IPS-15b (cell line): Measurements from ENCODE around the gene HUNK.

Experiments
- H3K27me3 ChIP-seq: one replicate; pipeline ENCODE4 v1.6.1; 2013; ENCODE audit warnings: low read length; ENCODE audit not compliant: control insufficient read depth, insufficient read depth
- H3K36me3 ChIP-seq: one replicate; pipeline ENCODE4 v1.6.1; 2013; ENCODE audit warnings: low read length; ENCODE audit not compliant: control insufficient read depth, insufficient read depth
- H3K4me1 ChIP-seq: one replicate; pipeline ENCODE4 v1.6.1; 2013; ENCODE audit warnings: mild to moderate bottlenecking, low read length; ENCODE audit not compliant: control insufficient read depth, insufficient read depth
- H3K4me3 ChIP-seq: one replicate; pipeline ENCODE4 v1.5.1; 2013; ENCODE audit warnings: low read depth, low read length
- H3K9ac ChIP-seq: one replicate; pipeline ENCODE4 v1.6.1; 2013; ENCODE audit warnings: low read depth, mild to moderate bottlenecking, low read length
- H3K9me3 ChIP-seq: one replicate; pipeline ENCODE4 v1.6.1; 2013; ENCODE audit warnings: mild to moderate bottlenecking, low read length; ENCODE audit not compliant: control insufficient read depth, insufficient read depth

The HUNK gene

DNA sequence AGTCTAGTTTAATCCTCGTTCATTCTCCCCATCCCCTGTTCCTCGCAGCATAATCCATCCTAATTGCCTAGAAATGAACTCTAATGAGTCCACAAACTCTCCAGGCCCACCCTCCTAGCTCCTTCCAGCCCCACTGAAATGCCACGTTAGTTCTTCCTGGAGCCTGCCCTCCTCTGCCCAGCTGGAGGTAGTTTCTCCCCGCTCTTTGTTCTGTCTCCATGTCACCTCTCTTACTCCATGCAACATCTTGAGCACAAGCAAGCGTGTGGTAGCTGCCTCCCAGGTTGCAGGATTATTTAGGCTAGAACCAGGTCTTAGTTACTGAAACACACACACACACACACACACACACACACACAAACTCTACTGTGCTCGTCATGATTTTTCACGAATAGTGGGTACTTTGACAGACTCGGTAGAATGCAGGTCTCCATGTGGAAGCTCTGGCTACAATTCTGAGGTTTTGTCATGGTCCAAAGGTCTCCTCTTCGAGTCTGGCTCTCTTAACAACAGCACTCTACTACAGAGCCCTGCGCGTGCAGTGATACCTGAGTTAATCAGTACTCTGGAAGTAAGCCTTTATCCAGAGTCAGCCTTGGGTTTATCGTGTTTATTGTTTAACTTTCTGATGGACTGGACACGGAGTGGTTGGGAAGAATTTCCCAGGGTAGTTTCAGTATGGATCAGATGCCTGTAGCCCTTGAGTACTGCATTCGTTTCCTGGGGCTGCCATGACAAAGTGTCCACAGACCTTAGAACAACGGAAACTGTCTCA is 27.5 kb downstream of the HUNK start:
- Histone ChIP-seq H3K9ac (no peak overlapping the region), H3K9me3 (no peaks in the 10 kb centered on the region), H3K4me3 (no peak overlapping the region), H3K36me3 (no peaks in the 10 kb centered on the region), H3K4me1 (peaks cover 1% of the 10 kb centered on the region), H3K27me3 (no peaks in the 10 kb centered on the region)

DNA sequence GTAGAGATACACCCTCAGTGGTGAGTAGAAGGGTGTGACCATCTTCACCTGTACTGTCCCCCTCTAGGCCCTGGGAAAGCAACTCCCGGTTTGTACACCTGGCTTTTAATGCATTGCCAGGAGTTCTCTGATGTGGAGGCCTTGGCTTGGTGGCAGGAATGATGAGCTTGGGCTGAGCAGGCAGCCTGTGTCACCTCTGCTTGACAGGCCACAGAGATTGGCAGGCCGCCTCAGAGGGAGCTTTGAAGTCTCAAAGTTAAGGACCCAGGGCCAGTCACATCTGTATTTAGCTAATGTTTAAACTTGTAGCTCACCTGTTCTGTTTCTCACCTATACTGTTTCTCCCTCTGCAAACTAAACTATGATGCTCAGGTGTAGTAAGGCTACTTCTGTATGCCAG is 28.5 kb downstream of the HUNK start:
- H3K36me3 ChIP-seq = no peaks in the 10 kb centered on the region
- no peaks in the 10 kb centered on the region for H3K9me3 ChIP-seq
- no peak overlapping the region for H3K4me3 ChIP-seq
- no peaks in the 10 kb centered on the region for H3K27me3 ChIP-seq
- H3K9ac ChIP-seq = no peak overlapping the region
- no peaks in the 10 kb centered on the region for H3K4me1 ChIP-seq

- Histone ChIP-seq H3K36me3 (no peaks in the 10 kb centered on the region), H3K9me3 (no peaks in the 10 kb centered on the region), H3K4me3 (no peak overlapping the region), H3K27me3 (no peaks in the 10 kb centered on the region), H3K4me1 (no peaks in the 10 kb centered on the region), H3K9ac (no peak overlapping the region)
Measured at GRCh38 chr21:31902438-31902837, 29.6 kb downstream of the HUNK start.

DNA sequence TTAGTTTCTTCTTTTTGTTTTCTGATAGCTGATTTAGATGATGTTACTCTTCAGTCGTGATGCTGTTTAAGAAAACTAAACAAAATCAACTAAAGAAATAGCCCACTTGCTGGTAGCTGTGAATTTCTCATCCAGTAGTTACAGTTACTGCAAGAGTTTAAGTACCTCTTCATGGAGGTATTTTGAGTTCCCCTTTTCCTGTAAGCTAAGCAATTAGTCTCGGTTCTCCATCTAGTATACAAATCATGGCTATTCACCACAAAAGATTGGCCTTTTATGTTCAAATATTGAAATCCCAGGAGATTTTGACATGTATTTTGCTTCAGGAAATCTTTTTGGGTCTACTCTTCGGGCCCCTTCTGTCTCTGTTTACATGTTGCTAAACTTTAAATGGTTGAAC is 31.1 kb downstream of the HUNK start:
- Histone ChIP-seq H3K4me1 (peaks cover 5% of the 10 kb centered on the region), H3K4me3 (no peak overlapping the region), H3K9ac (no peak overlapping the region), H3K27me3 (no peaks in the 10 kb centered on the region), H3K9me3 (no peaks in the 10 kb centered on the region), H3K36me3 (no peaks in the 10 kb centered on the region)

- H3K9me3 ChIP-seq = no peaks in the 10 kb centered on the region
- H3K27me3 ChIP-seq = no peaks in the 10 kb centered on the region
- H3K36me3 ChIP-seq = no peaks in the 10 kb centered on the region
- H3K4me1 ChIP-seq = peaks cover 13% of the 10 kb centered on the region
- H3K9ac ChIP-seq = no peak overlapping the region
- no peak overlapping the region for H3K4me3 ChIP-seq
Measured at GRCh38 chr21:31905503-31906451, 33.0 kb downstream of the HUNK start.

GRCh38 chr21:31908106-31909031 is 35.5 kb downstream of the HUNK start:
- H3K4me1 ChIP-seq = peaks cover 30% of the 10 kb centered on the region

DNA sequence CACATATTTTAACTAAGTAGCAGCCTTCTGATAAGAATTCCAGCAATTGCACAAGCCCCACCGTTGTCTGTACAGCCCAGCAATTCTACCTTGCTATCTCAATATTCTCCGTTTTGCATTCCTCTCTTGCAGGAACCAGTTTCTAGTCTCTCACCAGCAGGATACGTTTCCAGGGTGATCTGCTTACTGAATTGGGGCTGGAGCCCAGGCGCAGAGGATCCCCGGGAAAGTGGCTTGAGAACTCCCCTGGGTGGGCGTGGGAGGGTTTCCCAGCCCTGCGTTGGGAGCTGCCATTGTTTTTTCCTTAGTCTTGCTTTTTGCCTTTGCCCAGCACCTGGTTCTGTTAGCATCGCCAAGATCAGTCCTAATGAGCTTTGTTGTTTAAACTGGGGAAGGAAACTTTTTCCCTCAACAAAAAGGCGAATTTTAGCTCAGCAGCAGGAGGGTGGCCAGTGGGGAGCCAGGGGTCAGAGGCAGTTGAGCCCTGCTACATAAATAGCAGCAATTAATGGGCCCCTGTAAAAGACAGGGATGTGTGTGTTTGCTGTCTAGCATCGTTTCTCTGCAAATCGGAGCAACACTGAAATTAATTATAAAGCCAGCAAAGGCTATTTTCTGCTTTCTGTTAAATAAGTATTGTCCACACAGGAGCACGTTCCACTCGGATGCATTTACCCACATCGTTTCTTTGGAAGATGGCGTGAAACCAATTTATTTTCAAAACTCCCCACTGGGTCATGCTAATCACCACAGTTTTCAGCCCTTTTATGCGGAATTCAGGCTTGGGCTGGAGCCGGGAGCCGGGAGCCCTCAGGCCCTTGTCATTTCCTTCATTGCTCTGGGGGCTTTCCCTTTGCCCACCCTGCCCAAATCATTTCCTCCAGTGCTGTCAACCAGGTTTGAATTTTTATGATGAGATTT is 36.6 kb downstream of the HUNK start:
- H3K9me3 ChIP-seq = no peaks in the 10 kb centered on the region
- H3K27me3 ChIP-seq = no peaks in the 10 kb centered on the region
- peaks cover 31% of the 10 kb centered on the region for H3K4me1 ChIP-seq
- H3K36me3 ChIP-seq = no peaks in the 10 kb centered on the region
- H3K4me3 ChIP-seq = no peak overlapping the region
- H3K9ac ChIP-seq = no peak overlapping the region

More at GRCh38 chr21:31908106-31909031, 35.5 kb downstream of the HUNK start:
- H3K27me3 ChIP-seq = no peaks in the 10 kb centered on the region
- no peaks in the 10 kb centered on the region for H3K9me3 ChIP-seq
- H3K4me3 ChIP-seq = no peak overlapping the region
- H3K9ac ChIP-seq = no peak overlapping the region
- H3K36me3 ChIP-seq = no peaks in the 10 kb centered on the region

DNA sequence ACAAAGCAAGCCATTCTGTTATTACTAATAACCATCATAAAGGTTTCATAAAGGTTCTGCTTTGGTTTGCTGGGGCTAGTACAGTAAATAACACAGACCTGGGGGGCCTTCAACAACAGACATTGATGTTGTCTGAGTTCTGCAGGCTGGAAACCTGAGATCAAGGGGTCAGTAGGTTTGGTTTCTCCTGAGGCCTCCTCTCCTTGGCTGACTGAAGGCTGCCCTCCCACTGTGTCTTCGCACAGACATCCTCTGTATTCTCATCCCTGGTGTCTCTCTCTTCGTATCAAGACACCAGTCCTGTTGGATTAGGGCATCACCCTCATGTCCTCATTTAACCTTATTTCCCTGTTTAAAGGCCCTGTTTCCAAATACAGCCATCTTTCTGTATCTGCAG is 37.3 kb downstream of the HUNK start:
- Histone ChIP-seq H3K27me3 (no peaks in the 10 kb centered on the region), H3K4me3 (no peak overlapping the region), H3K36me3 (no peaks in the 10 kb centered on the region), H3K4me1 (peaks cover 33% of the 10 kb centered on the region), H3K9ac (no peak overlapping the region), H3K9me3 (no peaks in the 10 kb centered on the region)

DNA sequence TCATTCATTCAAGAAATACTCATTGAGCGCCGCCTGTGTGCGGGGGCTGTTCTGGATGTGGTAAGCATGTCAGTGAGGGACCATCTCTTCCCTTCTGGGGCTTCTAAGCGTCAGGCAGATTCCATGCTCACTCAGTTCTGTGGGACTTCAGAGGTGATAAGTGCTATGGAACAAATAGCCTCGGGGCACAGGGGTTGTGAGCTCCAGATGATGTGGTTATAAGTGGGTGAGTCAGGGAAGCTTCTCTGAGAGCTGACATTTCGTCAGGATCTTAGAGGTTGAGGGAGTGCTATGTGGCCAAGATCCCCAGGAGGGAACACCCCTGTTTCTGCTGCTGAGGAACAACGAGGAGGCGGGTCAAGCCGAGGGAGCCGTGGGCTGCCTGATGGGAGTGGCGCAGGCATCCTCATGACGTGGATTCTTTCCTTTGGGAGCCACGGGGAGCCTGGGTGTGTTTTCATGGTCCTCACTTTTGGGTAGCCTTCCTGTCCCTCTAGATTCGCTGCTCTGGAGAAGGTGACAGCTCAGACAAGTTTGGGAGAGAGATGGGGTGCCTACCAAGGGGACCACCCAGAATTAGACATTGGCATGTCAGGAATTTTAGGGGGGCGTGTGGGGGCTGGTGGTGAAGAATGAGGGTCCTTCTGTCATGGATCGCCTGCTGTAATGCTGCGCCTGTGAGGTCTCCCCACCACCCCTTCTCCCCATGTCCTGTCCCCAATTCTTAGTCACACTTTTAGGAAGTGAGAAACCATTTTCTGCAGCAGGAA is 38.5 kb downstream of the HUNK start:
- H3K9me3 ChIP-seq = no peaks in the 10 kb centered on the region
- no peaks in the 10 kb centered on the region for H3K27me3 ChIP-seq
- H3K4me1 ChIP-seq = peaks cover 33% of the 10 kb centered on the region
- no peak overlapping the region for H3K9ac ChIP-seq
- no peaks in the 10 kb centered on the region for H3K36me3 ChIP-seq
- no peak overlapping the region for H3K4me3 ChIP-seq

DNA sequence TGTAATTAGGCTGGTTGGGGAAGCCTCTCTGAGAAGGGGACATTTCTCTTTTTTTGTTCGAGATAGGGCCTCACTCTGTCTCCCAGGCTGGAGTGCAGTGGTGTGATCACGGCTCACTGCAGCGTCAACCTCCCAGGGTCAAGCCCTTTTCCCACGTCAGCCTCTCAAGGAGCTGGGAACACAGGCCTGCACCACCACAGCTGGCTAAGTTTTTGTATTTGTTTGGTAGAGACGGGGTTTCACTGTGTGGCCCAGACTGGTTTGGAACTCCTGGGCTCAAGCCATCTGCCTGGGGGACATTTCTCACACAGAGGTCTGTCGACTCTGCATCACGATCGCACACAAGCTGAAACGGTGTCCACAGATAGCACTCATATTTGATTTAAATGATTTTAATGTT is 39.7 kb downstream of the HUNK start:
- peaks cover 33% of the 10 kb centered on the region for H3K4me1 ChIP-seq
- H3K36me3 ChIP-seq = no peaks in the 10 kb centered on the region
- H3K9me3 ChIP-seq = no peaks in the 10 kb centered on the region
- no peaks in the 10 kb centered on the region for H3K27me3 ChIP-seq
- H3K4me3 ChIP-seq = no peak overlapping the region
- no peak overlapping the region for H3K9ac ChIP-seq
